GM19467 (cell line): ENCODE measurements around the gene AFAP1L2.

Experiments used
- ATAC-seq: cut with Tn5 transposase; IDR thresholded peaks from one replicate; pipeline ENCODE4 v1.9.1; 2021; ENCODE audit warnings: mild to moderate bottlenecking, moderate library complexity; ENCODE audit not compliant: unreplicated experiment

Gene AFAP1L2

GRCh38 chr10:114316744-114317143 lies 87.6 kb downstream of the AFAP1L2 start:
- ATAC-seq, result no peak

- ATAC-seq, result no peak
These were observed 88.5 kb downstream of the AFAP1L2 start for GRCh38 chr10:114315566-114316420.

GRCh38 chr10:114313866-114314265 lies 90.4 kb downstream of the AFAP1L2 start:
- ATAC-seq, result no peak

GRCh38 chr10:114313139-114313538 lies 91.2 kb downstream of the AFAP1L2 start:
- ATAC-seq, result no peak

GRCh38 chr10:114311496-114312209 lies 92.6 kb downstream of the AFAP1L2 start:
- no peak for ATAC-seq

GRCh38 chr10:114311023-114311422 lies 93.3 kb downstream of the AFAP1L2 start:
- ATAC-seq, result no peak

GRCh38 chr10:114310346-114310745 lies 94.0 kb downstream of the AFAP1L2 start:
- no peak for ATAC-seq

- no peak for ATAC-seq
These were observed 95.0 kb downstream of the AFAP1L2 start for GRCh38 chr10:114309364-114309651.

GRCh38 chr10:114308531-114309363 lies 95.6 kb downstream of the AFAP1L2 start:
- no peak for ATAC-seq

GRCh38 chr10:114307731-114308130 lies 96.6 kb downstream of the AFAP1L2 start:
- no peak for ATAC-seq

GRCh38 chr10:114306116-114306973 lies 98.0 kb downstream of the AFAP1L2 start:
- ATAC-seq, result no peak

GRCh38 chr10:114305521-114305925 lies 98.8 kb downstream of the AFAP1L2 start:
- no peak for ATAC-seq

- peak; percentile 71 for ATAC-seq
These were observed 99.5 kb downstream of the AFAP1L2 start for GRCh38 chr10:114304571-114305421.

- peak; percentile 76 for ATAC-seq
These were observed 100.2 kb downstream of the AFAP1L2 start for GRCh38 chr10:114304017-114304570.

GRCh38 chr10:114303556-114303955 lies 100.7 kb downstream of the AFAP1L2 start:
- no peak for ATAC-seq

- no peak for ATAC-seq
These were observed 102.2 kb downstream of the AFAP1L2 start for GRCh38 chr10:114301951-114302710.

GRCh38 chr10:114301177-114301576 lies 103.1 kb downstream of the AFAP1L2 start:
- no peak for ATAC-seq

- no peak for ATAC-seq
These were observed 104.2 kb downstream of the AFAP1L2 start for GRCh38 chr10:114300036-114300645.
